ENCODE results near the gene SCAANT1. TPM values are rescaled to one million over a fixed set of nuclear protein-coding genes. Genes with fewer than 3 reads are reported as not detected.

Gene SCAANT1
- total RNA-seq (2014; rRNA removed) = not detected in 2 replicates
- polyA plus RNA-seq (2012) = 0.55 TPM

GRCh38 chr3:63911873-63912767 lies at the start of gene SCAANT1:
Gene SCAANT1 (minus strand): TSS chr3:63912383.
- peak; percentile 86 for DNase-seq (ENCODE audit: low read depth)

- peak; percentile 41 for DNase-seq (ENCODE audit: low read depth)
These were observed 49.7 kb upstream of the SCAANT1 start for GRCh38 chr3:63961891-63962290.

DNA sequence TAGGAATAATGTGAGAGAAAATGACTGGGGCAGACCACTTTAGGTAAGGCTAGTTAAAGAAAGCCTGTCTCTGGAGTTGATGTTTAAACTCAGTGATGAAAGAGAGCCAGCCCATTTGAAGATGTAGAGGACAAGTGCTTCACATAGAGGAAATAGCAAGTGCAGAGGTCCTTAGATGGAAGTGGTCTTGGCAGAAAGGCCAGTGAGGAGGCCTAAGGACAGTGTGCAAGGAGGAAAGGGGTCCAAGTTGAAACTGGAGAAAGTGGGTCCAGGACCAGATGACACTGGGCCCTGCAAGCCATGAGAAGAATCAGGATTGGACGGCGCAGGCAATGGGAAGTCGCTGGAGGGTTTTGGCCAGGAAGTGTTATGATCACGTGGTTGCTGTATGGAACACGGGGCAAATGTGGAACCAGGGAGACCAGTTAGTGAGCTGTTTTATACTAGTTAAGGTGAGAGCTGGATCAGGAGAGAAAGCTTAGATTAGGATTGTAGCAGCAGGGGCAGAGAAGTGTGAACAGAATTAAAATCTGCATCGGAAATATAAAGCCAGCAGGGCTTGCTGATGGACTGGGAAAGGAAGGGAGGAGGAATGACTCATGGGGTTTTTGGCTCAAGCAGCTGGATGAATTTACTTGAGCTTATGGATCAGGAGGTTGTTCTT lies 48.0 kb upstream of the SCAANT1 start:
- DNase-seq (ENCODE audit: low read depth) = peak; percentile 60

GRCh38 chr3:63959146-63959545 lies 47.0 kb upstream of the SCAANT1 start:
- no peak for DNase-seq (ENCODE audit: low read depth)

DNA sequence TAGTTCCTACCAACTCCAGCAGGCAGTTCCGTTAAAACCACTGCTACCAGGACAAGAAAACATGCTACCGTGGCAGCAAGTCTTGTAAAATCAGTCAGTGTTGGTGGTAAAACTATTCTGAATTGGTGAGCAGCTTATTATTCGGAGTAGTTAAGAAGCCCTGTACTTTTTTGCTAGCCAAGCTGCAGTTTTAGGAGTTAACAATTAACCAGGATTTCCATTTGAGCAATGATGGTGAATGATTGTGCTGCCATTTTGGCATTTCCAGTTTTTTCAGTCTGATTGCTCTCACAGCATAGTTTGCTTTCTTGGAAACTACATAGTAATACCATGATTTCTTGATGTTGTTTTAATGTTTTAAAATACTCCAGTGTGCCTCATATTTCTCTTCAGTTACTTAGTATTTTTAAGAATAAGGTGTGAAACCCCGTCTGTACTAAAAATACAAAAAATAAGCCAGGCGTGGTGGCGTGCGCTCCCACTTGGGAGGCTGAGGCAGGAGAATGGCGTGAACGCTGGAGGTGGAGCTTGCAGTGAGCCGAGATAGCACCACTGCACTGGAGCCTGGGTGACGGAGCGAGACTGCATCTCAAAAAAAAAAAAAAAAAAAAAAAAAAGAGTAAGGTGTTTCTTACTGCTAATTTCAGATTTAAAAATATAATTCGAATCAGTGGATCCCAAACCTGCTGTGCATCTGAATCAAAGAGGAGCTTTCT lies 43.8 kb upstream of the SCAANT1 start:
- no peak for DNase-seq (ENCODE audit: low read depth)

DNA sequence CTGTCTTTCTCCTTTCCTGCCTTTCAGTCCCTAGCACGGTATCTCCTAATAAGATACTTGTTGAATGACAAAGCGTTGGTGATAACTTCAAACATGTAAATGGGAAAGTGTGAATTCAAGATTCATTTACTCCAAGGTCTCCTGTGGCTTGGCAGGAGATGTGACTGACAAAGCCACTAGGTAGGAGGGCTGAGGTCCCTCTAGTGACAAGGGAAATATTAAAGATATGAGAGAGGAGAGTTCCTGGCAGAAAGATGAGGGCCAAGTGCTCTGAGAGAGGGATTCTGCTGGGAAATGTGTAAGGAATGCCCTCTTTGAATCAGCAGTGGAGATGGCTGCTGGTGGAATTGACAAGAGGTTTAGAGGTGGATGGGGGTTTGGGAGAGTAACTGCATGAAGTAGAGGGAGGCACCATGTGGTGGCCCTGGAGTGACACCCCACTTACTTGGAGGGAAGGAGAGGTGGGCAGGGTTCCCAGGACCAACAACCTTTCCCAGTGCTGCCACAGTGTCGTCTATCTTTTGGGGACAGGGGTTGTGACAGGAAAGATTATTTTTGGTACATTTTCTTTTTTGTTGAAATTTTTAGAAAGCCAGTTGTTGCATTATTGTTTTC lies 43.0 kb upstream of the SCAANT1 start:
- no peak for DNase-seq (ENCODE audit: low read depth)

GRCh38 chr3:63954182-63954581 lies 42.0 kb upstream of the SCAANT1 start:
- DNase-seq (ENCODE audit: low read depth) = no peak

DNA sequence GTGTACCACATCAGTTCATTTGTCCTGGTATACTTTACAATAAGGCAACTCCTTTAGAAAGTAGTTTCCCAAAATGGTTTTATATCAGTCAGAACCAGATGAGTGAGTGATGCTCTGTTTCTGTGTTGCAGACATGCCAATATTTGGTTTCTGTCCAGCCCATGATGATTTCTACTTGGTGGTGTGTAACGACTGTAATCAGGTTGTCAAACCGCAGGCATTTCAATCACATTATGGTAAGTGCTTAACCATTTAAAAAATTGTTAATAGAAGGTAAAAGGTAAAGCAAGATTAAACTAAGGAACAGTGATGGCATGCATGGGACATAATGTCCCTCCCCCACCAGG lies 40.0 kb upstream of the SCAANT1 start:
- DNase-seq (ENCODE audit: low read depth) = no peak

- no peak for DNase-seq (ENCODE audit: low read depth)
These were observed 39.5 kb upstream of the SCAANT1 start for GRCh38 chr3:63951492-63952247.

GRCh38 chr3:63950698-63951097 lies 38.5 kb upstream of the SCAANT1 start:
- DNase-seq (ENCODE audit: low read depth) = no peak

GRCh38 chr3:63949005-63949404 lies 36.8 kb upstream of the SCAANT1 start:
- peak; percentile 57 for DNase-seq (ENCODE audit: low read depth)

GRCh38 chr3:63947594-63947993 lies 35.4 kb upstream of the SCAANT1 start:
- no peak for DNase-seq (ENCODE audit: low read depth)

DNA sequence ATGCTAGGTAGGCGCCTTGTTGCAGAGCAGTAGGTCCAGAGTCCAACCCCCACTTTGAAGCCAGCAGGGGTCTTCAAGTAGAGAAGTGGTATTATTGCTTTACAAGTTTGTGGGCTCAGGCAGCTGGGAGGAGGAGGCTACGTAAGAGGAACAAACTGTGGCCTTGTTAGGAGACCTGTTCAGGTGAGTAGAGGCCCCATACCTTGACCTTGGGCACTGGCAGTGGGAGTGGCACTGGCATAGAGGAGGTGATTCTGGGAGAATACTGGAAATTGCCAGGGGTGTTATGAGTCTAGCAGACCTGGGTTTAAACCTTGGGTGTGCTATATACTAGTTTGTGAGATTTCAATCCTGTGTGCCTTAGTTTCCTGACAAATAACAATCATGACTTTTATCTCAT lies 34.6 kb upstream of the SCAANT1 start:
- DNase-seq (ENCODE audit: low read depth) = no peak

DNA sequence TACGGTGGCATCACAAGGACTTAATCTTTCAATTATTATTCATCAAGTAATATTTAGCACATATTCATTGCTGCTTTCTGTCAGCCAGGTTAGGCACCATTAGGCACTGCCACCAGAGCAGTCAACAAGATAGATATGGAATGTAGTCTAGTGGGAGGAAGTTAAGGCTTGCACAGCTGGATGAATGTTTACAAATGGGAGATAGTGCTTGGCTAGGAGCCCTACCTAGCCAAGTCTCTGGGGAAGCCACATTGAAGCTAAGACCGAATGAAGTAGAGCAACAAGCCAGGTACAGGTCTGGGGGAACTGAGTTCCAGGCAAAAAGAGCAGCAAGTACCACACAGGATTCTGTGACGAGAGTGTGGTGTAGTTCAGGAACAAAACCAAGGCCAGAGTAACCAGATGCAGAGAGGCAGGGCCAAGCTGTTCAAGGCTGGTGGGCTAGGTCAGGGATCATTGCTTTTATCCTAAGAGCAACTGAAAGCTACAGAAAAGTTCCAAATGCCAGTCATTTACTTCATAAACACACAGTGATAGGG lies 33.4 kb upstream of the SCAANT1 start:
- DNase-seq (ENCODE audit: low read depth) = no peak

GRCh38 chr3:63943678-63944077 lies 31.5 kb upstream of the SCAANT1 start:
- no peak for DNase-seq (ENCODE audit: low read depth)

- DNase-seq (ENCODE audit: low read depth) = no peak
These were observed 30.3 kb upstream of the SCAANT1 start for GRCh38 chr3:63942528-63942927.

DNA sequence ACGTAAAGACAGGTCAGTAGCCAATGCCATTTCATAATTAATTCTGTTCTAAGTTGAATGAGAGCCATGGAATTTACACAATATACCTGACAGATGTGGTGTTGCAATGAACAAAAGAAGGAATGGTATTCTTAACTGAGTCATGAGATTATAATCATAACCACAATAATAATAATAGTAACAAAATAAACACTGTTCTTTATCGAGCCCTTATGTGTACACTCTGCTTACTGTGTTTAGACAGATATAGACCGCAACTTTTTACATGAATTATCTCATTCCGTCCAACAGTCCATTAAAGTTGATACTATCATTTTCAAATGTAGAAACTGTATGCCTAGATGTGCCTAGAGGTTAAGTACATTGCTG lies 28.2 kb upstream of the SCAANT1 start:
- peak; percentile 76 for DNase-seq (ENCODE audit: low read depth)

- DNase-seq (ENCODE audit: low read depth) = no peak
These were observed 25.8 kb upstream of the SCAANT1 start for GRCh38 chr3:63937661-63938651.

DNA sequence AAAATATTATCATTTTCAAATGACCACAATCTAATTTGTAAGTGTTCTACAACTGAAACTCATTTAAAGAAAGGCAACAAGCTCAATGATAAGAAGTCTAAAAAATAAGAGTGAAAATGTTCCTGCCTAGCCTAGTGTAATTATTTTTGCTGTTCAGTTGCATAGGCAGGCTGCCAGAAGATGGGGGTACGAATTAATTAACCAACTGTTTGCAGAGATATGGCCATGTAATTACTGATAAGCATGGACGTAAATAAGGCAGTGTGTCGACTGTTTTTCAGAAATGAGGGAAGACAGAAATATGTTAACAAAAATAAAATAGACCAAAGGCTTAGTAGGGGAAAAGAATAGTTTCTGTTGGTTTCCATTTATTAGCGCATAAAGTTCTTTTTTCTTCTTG lies 24.7 kb upstream of the SCAANT1 start:
- no peak for DNase-seq (ENCODE audit: low read depth)

Measured in LHCN-M2 (cell line).